K562 (cell line): ENCODE measurements around the gene ILF2. TPM values are rescaled to one million over a fixed set of nuclear protein-coding genes. Genes with fewer than 3 reads are reported as not detected.
A peak's percentile ranks its signal among the peaks of the same experiment; 100 is the strongest.

Experiments
- ATAC-seq: fragments of 200-7000 bp; cut with Tn5 transposase; 3 replicates; pipeline ENCODE4 v1.9.1; 2020; ENCODE audit warnings: moderate library complexity
- BruUV-seq: library from RNA; stranded (reverse); fragments of 400-500 nt; replicated peaks from 2 replicates; lab custom pipeline; 2021; lab: Mats Ljungman, UMichigan
- CTCF ChIA-PET: fragments of 300-600 bp; formaldehyde crosslinking; extraction: SDS; loops from one replicate; lab custom pipeline; 2021; ENCODE audit warnings: low intra/inter-chr PET ratio; lab: Yijun Ruan, JAX
- POLR2A ChIA-PET: fragments of 300-600, 350-650 bp; sonication (Branson Sonifier 250); formaldehyde crosslinking; extraction: SDS; loops from one replicate; lab custom pipeline; 2021; ENCODE audit warnings: antibody characterized with exemption, inconsistent platforms; lab: Yijun Ruan, JAX
- DNase-seq, 4 experiments: peaks; one replicate each; pipeline versions ENCODE4 v3.0.0 to v3.0.0-alpha.2; 2011 to 2018; ENCODE audit warnings: low spot score in 3 of 4, mixed read lengths in 3 of 4; ENCODE audit errors: extremely low read depth in 1 of 4
- FAIRE-seq: peaks from 2 replicates; lab custom pipeline; 2011; peaks lifted over from hg19 to GRCh38; lab: Jason Lieb, UNC
- H2AFZ ChIP-seq: 2 replicates; pipeline ENCODE4 v1.6.0; 2011; ENCODE audit warnings: low read depth, low read length, control low read depth, inconsistent platforms
- H3K27ac ChIP-seq: fragments of 200-600 bp; 3 replicates; pipeline ENCODE4 v1.8.0; 2011; ENCODE audit warnings: low read depth, mild to moderate bottlenecking, control low read depth, inconsistent platforms, low read length, moderate library complexity, mixed read lengths; ENCODE audit errors: extremely low read depth
- H3K27me3 ChIP-seq, 2 experiments: fragments of 300-600 bp in 1 of 2; 2 replicates in 1 of 2; 3 replicates in 1 of 2; pipeline versions ENCODE4 v1.6.0 to v1.8.0; 2011; ENCODE audit warnings: inconsistent platforms in 2 of 2, low read length in 2 of 2, mild to moderate bottlenecking in 1 of 2, mixed read lengths in 1 of 2, moderate library complexity in 1 of 2; ENCODE audit not compliant: control insufficient read depth in 2 of 2, insufficient read depth in 2 of 2
- H3K36me3 ChIP-seq: fragments of 300-600 bp; 3 replicates; pipeline ENCODE4 v1.8.0; 2011; ENCODE audit warnings: mild to moderate bottlenecking, low read length, inconsistent platforms; ENCODE audit not compliant: control insufficient read depth, insufficient read depth
- H3K4me1 ChIP-seq, 2 experiments: fragments of 200-600 bp in 1 of 2; replicated peaks in 1 of 2; 2 replicates in 1 of 2; 3 replicates in 1 of 2; pipeline versions ENCODE4 v1.5.1 to v1.8.0; 2011; ENCODE audit warnings: inconsistent platforms in 2 of 2, low read length in 2 of 2, mild to moderate bottlenecking in 1 of 2, mixed read lengths in 1 of 2, moderate library complexity in 1 of 2; ENCODE audit not compliant: control insufficient read depth in 2 of 2, insufficient read depth in 2 of 2
- H3K4me2 ChIP-seq: 2 replicates; pipeline ENCODE4 v1.6.1; 2011; ENCODE audit warnings: low read length, control low read depth, inconsistent platforms, mixed read lengths; ENCODE audit not compliant: insufficient read depth
- H3K4me3 ChIP-seq: fragments of 200-600 bp; sonication (generic), shearing (Covaris generic); 2 replicates; pipeline ENCODE4 v1.5.1; 2016; ENCODE audit warnings: control low read depth, inconsistent platforms
- H3K79me2 ChIP-seq: fragments of 200-600 bp; 3 replicates; pipeline ENCODE4 v1.8.0; 2011; ENCODE audit warnings: low read length, inconsistent platforms; ENCODE audit not compliant: control insufficient read depth, insufficient read depth
- H3K9ac ChIP-seq, 2 experiments: 2 replicates each; pipeline versions ENCODE4 v1.6.0 to v1.6.1; 2011; ENCODE audit warnings: low read depth in 2 of 2, low read length in 2 of 2, control low read depth in 1 of 2, inconsistent platforms in 1 of 2, mild to moderate bottlenecking in 1 of 2, mixed read lengths in 1 of 2; ENCODE audit not compliant: insufficient read depth in 1 of 2
- H3K9me1 ChIP-seq: one replicate; pipeline ENCODE4 v1.6.0; 2011; ENCODE audit warnings: inconsistent platforms, mild to moderate bottlenecking, low read length, moderate library complexity; ENCODE audit not compliant: control insufficient read depth, insufficient read depth
- H3K9me3 ChIP-seq: replicated peaks from 2 replicates; pipeline ENCODE4 v1.5.1; 2011; ENCODE audit warnings: low read depth, low read length, inconsistent platforms; ENCODE audit not compliant: control insufficient read depth, insufficient read depth
- H4K20me1 ChIP-seq: replicated peaks from 2 replicates; pipeline ENCODE4 v1.6.1; 2011; ENCODE audit warnings: low read length, inconsistent platforms, mixed read lengths; ENCODE audit not compliant: control insufficient read depth, insufficient read depth
- BCOR ChIP-seq: fragments of 450-650 bp; IDR thresholded peaks from 2 replicates; pipeline ENCODE4 v1.6.1; 2016
- BHLHE40 ChIP-seq: IDR thresholded peaks from 2 replicates; pipeline ENCODE4 v1.6.1; 2011; ENCODE audit warnings: low read length, improper control_type of control experiment
- ETS2 ChIP-seq: IDR thresholded peaks from 2 replicates; pipeline ENCODE4 v1.6.1; 2016; ENCODE audit warnings: borderline replicate concordance, missing genetic modification characterization, mild to moderate bottlenecking, moderate library complexity, missing compliant biosample characterization; ENCODE audit not compliant: poor library complexity, severe bottlenecking
- MXI1 ChIP-seq: IDR thresholded peaks from 2 replicates; pipeline ENCODE4 v1.6.1; 2011; ENCODE audit warnings: low read depth, mild to moderate bottlenecking, improper control_type of control experiment, low read length
- NFXL1 ChIP-seq: fragments of 450-650 bp; formaldehyde crosslinking; IDR thresholded peaks from 2 replicates; pipeline ENCODE4 v1.4.0; 2021; ENCODE audit warnings: mild to moderate bottlenecking
- NONO ChIP-seq, 2 experiments: fragments of 200-400 bp in 1 of 2; fragments of 450-650 bp in 1 of 2; formaldehyde crosslinking in 1 of 2; IDR thresholded peaks; 2 replicates each; pipeline ENCODE4 v1.6.1; 2017; ENCODE audit warnings: low read depth in 2 of 2, mild to moderate bottlenecking in 2 of 2, moderate library complexity in 2 of 2, low read length in 1 of 2
- RBM25 ChIP-seq: fragments of 200-400 bp; formaldehyde crosslinking; IDR thresholded peaks from 2 replicates; pipeline ENCODE4 v1.6.1; 2018; ENCODE audit warnings: low read length, low read depth, moderate library complexity; ENCODE audit not compliant: severe bottlenecking
- STAT5B ChIP-seq: fragments of 250-450 bp; sonication (Bioruptor Pico); IDR thresholded peaks from 2 replicates; pipeline ENCODE4 v1.8.0; 2021; ENCODE audit warnings: mild to moderate bottlenecking, inconsistent platforms
- U2AF1 ChIP-seq: fragments of 200-400 bp; formaldehyde crosslinking; optimal IDR thresholded peaks from 2 replicates; pipeline ENCODE3; 2017; ENCODE audit warnings: mild to moderate bottlenecking, low read depth, low read length, moderate library complexity
- ZNF395 ChIP-seq: fragments of 200-800 bp; sonication (Bioruptor generic); IDR thresholded peaks from 2 replicates; pipeline ENCODE4 v1.6.1; 2017; ENCODE audit warnings: missing genetic modification characterization, missing compliant biosample characterization
- ZNF668 ChIP-seq: fragments of 250-450 bp; sonication (Bioruptor Pico); IDR thresholded peaks from 2 replicates; pipeline ENCODE4 v1.8.0; 2022; ENCODE audit warnings: mild to moderate bottlenecking, inconsistent platforms
- WGBS: fragments of 100-300 bp; shearing (Covaris generic); methylation state at CpG from one replicate; pipeline ENCODE4 v1.1.6; 2016; ENCODE audit warnings: low coverage, mixed read lengths; ENCODE audit not compliant: insufficient coverage; ENCODE audit errors: missing lambda C conversion rate; 5-methylcytosine and 5-hydroxymethylcytosine counted together
- in situ Hi-C: fragments of 300-500 bp; cut with MboI; formaldehyde crosslinking; loops from 4 replicates; pipeline ENCODE4 v1.15.0; 2018; ENCODE audit warnings: inconsistent platforms, mixed read lengths
- intact Hi-C: fragments of 100-400 bp; cut with micrococcal nuclease; formaldehyde crosslinking; loops from 2 replicates; pipeline ENCODE4 v1.14.2; 2022
- polyA plus RNA-seq, 8 experiments: library from polyadenylated mRNA; depleted of rRNA in 4 of 8; stranded (reverse) in 5 of 8; unstranded in 3 of 8; fragments of >200 nt; fragmentation: Nextera tagmentation in 2 of 8; fragmentation: Illumina TruSeq in 1 of 8; extraction: Ambion mirVana in 2 of 8; extraction: Trizol in 1 of 8; gene quantifications; 2 replicates each; pipeline versions ENCODE4 v1.2.1 to v1.2.3, GENCODE V29; 2011 to 2014; ENCODE audit warnings: inconsistent platforms in 1 of 8, missing spikeins in 1 of 8
- total RNA-seq, 7 experiments: library from RNA; depleted of rRNA in 6 of 7; stranded (reverse); fragments of >200 nt in 6 of 7; fragmentation: Illumina TruSeq in 2 of 7; extraction: Trizol in 2 of 7; gene quantifications; 2 replicates each; pipeline versions ENCODE4 v1.2.1 to v1.2.3, GENCODE V29; 2011 to 2021; ENCODE audit warnings: low replicate concordance in 1 of 7
- TF ChIP-seq, protein P1 (sequence below): fragments of 250-450 bp; sonication (Bioruptor Pico); IDR thresholded peaks from 2 replicates; pipeline ENCODE4 v1.8.0; 2022; ENCODE audit warnings: moderate library complexity, mild to moderate bottlenecking, inconsistent platforms

ILF2 gene
- total and polyA plus RNA-seq, 9 of the 15 experiments (the other 6 are each of a cell fraction or from before 2014, with no cell fraction given), result 282 to 726 (median 474) TPM

DNA sequence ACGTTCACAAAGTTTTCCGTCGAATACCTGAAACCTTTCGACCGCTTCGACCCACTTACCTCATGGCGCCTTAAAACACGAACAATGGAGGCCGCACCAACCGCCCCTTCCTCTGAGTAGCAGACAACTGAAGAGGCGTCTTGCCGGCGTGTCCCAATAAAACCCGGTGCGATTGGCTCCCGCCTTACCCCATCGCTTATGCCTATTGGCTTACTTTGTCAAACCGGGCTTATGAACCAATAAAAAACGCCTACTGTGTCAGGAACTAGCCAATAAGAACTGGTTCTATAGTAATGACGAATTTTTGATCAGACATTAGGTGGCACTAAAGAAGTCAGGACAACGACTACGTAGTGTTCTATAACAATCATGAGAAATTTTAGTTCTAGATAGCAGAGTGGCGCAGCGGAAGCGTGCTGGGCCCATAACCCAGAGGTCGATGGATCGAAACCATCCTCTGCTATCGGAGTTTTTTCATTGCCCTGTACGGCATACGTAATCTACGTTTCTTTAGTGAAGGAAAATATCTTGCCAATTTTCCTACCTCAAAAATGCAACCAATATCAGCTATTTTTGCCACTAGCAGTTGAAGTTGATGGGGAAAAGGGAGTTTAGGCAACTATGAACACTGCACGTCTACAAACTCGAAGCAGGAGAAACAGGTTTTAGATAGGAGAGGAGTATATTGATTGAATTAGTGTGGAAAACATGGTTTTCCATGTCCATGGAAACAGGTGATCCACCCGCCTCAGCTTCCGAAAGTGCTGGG, at the start of gene ILF2 (continued):
- no peak for TF ChIP-seq ETS2 (tag)
- peak; percentile 32; the same call in 1 of the 2 replicates for TF ChIP-seq MXI1
- TF ChIP-seq NONO (IDR thresholded peaks at IDR 0.05; ENCODE audit: low read depth in 2 of 2, low read length in 1 of 2), result no peak
- TF ChIP-seq STAT5B (CRISPR knock-in tag), result no peak
- no peak; the same call in 1 of the 2 replicates for TF ChIP-seq BHLHE40
- TF ChIP-seq ZNF395 (CRISPR knock-in tag), result peak; percentile 20; the same call in 1 of the 2 replicates

DNA sequence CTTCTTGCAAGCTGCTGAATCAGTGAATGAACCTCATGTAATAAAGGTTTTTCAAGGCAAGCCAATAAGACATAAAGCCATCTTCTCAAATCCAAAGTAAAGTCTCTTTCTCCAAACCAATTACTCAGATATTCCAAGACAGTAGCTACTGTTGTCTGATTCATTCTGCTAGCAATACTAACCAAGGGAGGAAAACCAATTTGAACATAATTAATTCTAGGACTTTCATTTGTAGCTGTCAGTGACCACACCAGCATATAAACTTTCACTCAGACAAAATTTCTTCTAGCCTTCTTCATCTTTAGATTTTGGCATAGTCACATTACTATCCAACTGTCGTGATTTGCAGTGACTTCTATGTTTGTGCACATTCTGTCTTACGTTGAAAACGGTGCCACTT, 46.5 kb upstream of the ILF2 start:
- WGBS, result 9% methylated on average over 3 of the region's 3 CpGs
- Histone ChIP-seq H3K36me3 (no peaks in the 10 kb centered on the region), H3K9me1 (no peaks in the 10 kb centered on the region), H2AFZ (no peak overlapping the region), H3K27me3 (no peaks in the 10 kb centered on the region), H3K4me1 (no peaks in the 10 kb centered on the region; a peak in 1 of 5 replicates), H4K20me1 (no peaks in the 10 kb centered on the region), H3K79me2 (no peaks in the 10 kb centered on the region), H3K27ac (no peak overlapping the region), H3K9me3 (no peaks in the 10 kb centered on the region), H3K4me2 (no peak overlapping the region), H3K4me3 (no peak overlapping the region), H3K9ac (no peak overlapping the region)
- TF ChIP-seq U2AF1 (no peak), RBM25 (no peak), NFXL1 (CRISPR knock-in tag) (no peak), BCOR (no peak), ZNF668 (CRISPR knock-in tag) (no peak)
- TF ChIP-seq, protein P1, sequence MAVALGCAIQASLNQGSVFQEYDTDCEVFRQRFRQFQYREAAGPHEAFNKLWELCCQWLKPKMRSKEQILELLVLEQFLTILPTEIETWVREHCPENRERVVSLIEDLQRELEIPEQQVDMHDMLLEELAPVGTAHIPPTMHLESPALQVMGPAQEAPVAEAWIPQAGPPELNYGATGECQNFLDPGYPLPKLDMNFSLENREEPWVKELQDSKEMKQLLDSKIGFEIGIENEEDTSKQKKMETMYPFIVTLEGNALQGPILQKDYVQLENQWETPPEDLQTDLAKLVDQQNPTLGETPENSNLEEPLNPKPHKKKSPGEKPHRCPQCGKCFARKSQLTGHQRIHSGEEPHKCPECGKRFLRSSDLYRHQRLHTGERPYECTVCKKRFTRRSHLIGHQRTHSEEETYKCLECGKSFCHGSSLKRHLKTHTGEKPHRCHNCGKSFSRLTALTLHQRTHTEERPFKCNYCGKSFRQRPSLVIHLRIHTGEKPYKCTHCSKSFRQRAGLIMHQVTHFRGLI (CRISPR knock-in tag), result no peak
- FAIRE-seq (no peak), DNase-seq (no peak), ATAC-seq (no peak)
- ChIA-PET POLR2A (interaction anchor here (1.2 kb wide), 1 partner anchor 18 kb away, joined by 4 read pairs; no protein-coding TSS in a partner anchor), CTCF (no interaction called here)
- in situ Hi-C loops, result no loop called here
- intact Hi-C loops, result no loop called here
- no TSS peak for BruUV-seq
